HG03108 (cell line): ENCODE data around the gene ADORA2A.

Source experiments
- ATAC-seq: cut with Tn5 transposase; IDR thresholded peaks from one replicate; pipeline ENCODE4 v1.9.1; 2021; ENCODE audit warnings: moderate library complexity; ENCODE audit not compliant: unreplicated experiment

Gene ADORA2A

GRCh38 chr22:24445481-24446259 is 18.3 kb downstream of the ADORA2A start:
- ATAC-seq, result no peak

- no peak for ATAC-seq
Observed at GRCh38 chr22:24446260-24446611, 18.8 kb downstream of the ADORA2A start.

DNA sequence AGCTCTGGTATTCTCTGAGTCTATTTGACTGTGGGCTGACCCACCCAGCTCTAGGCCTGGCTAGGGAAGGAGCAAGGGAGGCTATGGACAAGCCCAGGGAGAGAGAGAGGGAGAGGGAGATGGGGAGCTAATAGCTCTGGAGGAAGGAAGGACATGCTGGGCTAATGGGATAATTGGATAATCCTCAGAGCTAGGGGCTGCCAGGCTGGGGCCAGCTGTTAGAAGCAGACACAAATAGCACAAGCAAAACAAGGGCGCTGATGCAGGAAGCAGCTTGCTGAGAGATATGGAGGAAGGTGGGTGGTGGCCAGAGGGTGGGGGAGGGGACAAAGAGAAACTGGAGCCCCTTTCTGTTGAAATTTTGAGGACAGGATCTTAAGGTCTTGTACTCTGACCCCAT is 23.2 kb downstream of the ADORA2A start:
- no peak for ATAC-seq

DNA sequence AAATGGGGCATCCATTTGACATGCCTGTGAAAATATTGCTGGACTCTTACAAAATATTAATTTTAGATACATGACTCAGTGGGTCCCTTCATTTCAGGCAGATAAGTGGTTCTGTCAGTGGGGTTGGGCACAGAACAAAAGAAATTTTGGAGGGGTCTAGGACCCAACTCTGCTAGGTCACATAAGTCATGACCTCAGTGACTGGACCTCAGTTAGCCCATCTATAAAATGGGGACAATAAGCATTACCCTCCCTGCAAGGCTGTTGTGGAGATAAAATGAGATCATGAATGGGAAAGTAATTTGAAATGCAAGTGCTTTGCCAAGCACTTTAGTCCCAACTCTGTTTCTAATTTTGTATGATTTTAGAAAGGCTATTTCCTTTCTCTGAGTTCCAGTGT is 23.8 kb downstream of the ADORA2A start:
- no peak for ATAC-seq

GRCh38 chr22:24453853-24454252 is 26.5 kb downstream of the ADORA2A start:
- no peak for ATAC-seq

DNA sequence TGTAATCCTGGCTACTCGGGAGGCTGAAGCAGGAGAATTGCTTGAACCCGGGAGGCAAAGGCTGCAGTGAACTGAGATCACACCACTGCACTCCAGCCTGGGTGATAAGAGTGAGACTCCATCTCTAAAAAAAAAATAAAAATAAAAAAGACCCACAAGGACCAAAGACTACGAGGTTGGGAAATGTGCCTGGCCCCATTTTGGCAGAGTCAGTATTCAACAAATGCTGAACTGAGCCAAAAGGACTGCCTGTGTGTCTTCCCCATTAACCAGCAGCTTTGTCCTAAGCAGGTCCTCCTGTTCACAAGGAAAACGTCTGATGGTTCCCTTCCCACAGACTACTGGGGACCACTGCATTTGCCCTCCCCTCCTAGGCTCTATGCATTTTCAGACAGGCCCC is 27.6 kb downstream of the ADORA2A start:
- no peak for ATAC-seq

- ATAC-seq, result no peak
Observed at GRCh38 chr22:24455751-24456426, 28.5 kb downstream of the ADORA2A start.

GRCh38 chr22:24457894-24458420 is 30.6 kb downstream of the ADORA2A start:
- ATAC-seq, result no peak

DNA sequence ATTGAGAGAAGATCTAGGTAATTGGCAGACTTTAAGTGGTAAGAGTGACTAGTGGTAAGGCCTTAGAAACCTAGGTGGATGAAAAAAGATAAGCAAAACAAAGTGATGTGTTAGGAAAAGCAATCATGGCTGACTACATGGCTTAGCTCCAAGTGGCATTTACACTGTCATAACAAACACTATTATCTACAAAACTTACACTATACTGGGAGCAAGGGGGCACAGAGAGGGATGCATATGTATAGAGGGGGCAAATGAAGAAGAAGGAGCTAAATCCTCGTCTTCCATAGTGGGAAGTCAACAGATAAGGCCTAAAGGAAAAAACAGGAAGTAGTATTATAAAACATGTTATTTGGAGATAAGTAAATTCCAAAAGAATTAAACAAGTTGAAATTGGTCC is 32.5 kb downstream of the ADORA2A start:
- ATAC-seq, result no peak

DNA sequence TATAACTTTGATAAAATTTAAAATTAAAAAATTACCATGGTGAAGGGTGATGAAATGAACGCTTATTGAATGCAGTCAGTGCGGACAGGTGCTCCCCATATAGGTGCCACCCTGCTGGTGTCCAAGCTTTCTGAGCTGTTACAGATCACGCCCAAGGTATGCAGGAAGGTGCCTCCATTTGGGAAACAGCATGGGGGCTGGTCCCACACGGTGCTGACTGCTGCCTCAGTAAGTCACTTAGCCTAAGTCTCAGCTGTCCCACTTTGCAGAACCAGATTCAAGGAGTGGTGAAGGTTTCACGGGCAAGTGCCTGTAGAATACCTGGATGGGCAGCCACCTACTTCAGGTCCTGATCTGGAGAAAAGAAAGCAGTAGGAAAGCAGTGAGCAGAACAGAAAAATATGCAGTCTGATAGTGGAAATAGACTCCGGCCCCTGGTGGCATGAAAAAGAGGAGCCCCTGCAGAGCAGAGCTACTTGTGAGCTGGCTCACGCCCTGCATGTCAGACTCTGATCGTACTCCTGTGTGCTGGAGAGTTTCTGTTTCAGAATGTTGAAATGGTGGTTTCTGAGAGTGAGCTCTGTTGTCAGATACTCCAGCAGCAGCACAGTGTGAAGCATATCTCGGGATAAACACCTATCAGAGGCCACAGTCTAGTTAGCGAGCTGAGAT is 33.2 kb downstream of the ADORA2A start:
- ATAC-seq, result no peak

- ATAC-seq, result no peak
Observed at GRCh38 chr22:24463071-24463760, 35.8 kb downstream of the ADORA2A start.

DNA sequence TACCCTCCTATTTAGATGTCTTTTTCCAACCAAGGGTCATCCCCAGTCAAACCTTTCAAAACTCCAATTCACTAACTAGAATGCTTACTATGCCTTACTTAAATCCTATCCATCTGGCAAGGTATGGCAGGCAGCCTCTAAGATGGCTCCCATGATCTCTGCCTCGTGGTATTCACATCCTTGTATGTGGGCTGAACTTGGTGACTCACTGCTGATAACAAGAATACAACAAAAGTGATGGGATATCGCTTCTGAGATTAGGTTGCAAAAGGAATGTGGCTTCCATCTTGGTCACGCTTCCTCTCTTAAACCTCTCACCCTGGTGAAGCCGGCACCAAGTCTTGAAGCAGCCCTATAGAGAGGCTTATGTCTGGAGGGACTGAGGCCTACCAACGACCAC is 38.2 kb downstream of the ADORA2A start:
- no peak for ATAC-seq

- no peak for ATAC-seq
Observed at GRCh38 chr22:24465975-24466374, 38.6 kb downstream of the ADORA2A start.

GRCh38 chr22:24466716-24467328 is 39.4 kb downstream of the ADORA2A start:
- no peak for ATAC-seq

GRCh38 chr22:24467340-24467739 is 39.9 kb downstream of the ADORA2A start:
- ATAC-seq, result no peak

GRCh38 chr22:24471570-24471969 is 44.2 kb downstream of the ADORA2A start:
- no peak for ATAC-seq

DNA sequence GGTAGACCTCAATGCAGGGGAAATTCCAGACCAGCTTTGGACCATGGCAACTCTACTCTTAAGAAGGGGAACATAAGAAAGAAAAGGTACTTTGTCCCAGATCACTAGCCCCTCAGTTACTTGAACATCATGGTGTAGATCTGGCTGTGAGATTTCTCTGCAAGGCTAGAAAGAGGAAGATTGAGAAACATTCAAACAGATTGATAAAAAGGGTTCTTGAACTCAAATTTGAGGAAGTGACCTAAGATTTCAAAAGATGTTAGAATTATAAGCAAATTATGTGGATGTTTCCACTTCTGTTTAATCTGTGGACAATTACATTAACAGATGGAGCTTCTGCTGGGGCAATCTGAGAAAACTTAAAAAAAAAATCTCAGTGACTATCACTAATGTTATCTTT is 45.9 kb downstream of the ADORA2A start:
- ATAC-seq, result no peak

- no peak for ATAC-seq
Observed at GRCh38 chr22:24474221-24474620, 46.8 kb downstream of the ADORA2A start.

- no peak for ATAC-seq
Observed at GRCh38 chr22:24474649-24475255, 47.4 kb downstream of the ADORA2A start.

GRCh38 chr22:24481641-24482040 is 54.2 kb downstream of the ADORA2A start:
- ATAC-seq, result no peak
